Measurements from ENCODE around the gene PTCHD4.

PTCHD4 gene

GRCh38 chr6:48067148-48067712, 43.8 kb downstream of the PTCHD4 start:
- no peak for TF ChIP-seq CTCF (IDR thresholded peaks at IDR 0.05; ENCODE audit: control insufficient read depth, insufficient read depth, low read depth, low read length, missing control alignments)
- H3K4me3 ChIP-seq (ENCODE audit: control insufficient read depth, low read depth, low read length): no peak overlapping the region
- DNase-seq (ENCODE audit: low read depth): no peak

GRCh38 chr6:48061265-48061990, 49.6 kb downstream of the PTCHD4 start:
- H3K4me3 ChIP-seq (ENCODE audit: control insufficient read depth, low read depth, low read length): no peak overlapping the region
- no peak for TF ChIP-seq CTCF (IDR thresholded peaks at IDR 0.05; ENCODE audit: control insufficient read depth, insufficient read depth, low read depth, low read length, missing control alignments)
- DNase-seq (ENCODE audit: low read depth): no peak
